HFF-Myc (cell line): ENCODE results near the gene TMEM163.

ENCODE experiments used
- DNase-seq: peaks from one replicate; pipeline ENCODE4 v3.0.0-alpha.2; 2011; ENCODE audit warnings: low read depth; ENCODE audit errors: extremely low read depth
- H3K4me3 ChIP-seq: replicated peaks from 2 replicates; pipeline ENCODE4 v1.5.1; 2011; ENCODE audit warnings: low read depth, mild to moderate bottlenecking, control low read depth, low read length
- CTCF ChIP-seq: IDR thresholded peaks from 2 replicates; pipeline ENCODE4 v1.5.1; 2012; ENCODE audit warnings: mild to moderate bottlenecking, low read depth, low read length, control low read depth; ENCODE audit errors: missing control alignments

Gene TMEM163

GRCh38 chr2:134504586-134505336 is 214.0 kb downstream of the TMEM163 start:
- DNase-seq, result no peak
- no peak for TF ChIP-seq CTCF
- H3K4me3 ChIP-seq, result no peak overlapping the region

- H3K4me3 ChIP-seq, result no peak overlapping the region
- no peak for DNase-seq
- no peak for TF ChIP-seq CTCF
These were observed 216.7 kb downstream of the TMEM163 start for GRCh38 chr2:134502104-134502503.

- H3K4me3 ChIP-seq, result no peak overlapping the region
- DNase-seq, result no peak
- TF ChIP-seq CTCF, result no peak
These were observed 217.2 kb downstream of the TMEM163 start for GRCh38 chr2:134501476-134502091.

GRCh38 chr2:134500211-134500935 is 218.4 kb downstream of the TMEM163 start:
- no peak for DNase-seq
- TF ChIP-seq CTCF, result no peak
- H3K4me3 ChIP-seq, result no peak overlapping the region

GRCh38 chr2:134499307-134499926 is 219.4 kb downstream of the TMEM163 start:
- DNase-seq, result no peak
- H3K4me3 ChIP-seq, result no peak overlapping the region
- TF ChIP-seq CTCF, result no peak

- TF ChIP-seq CTCF, result no peak
- no peak for DNase-seq
- H3K4me3 ChIP-seq, result no peak overlapping the region
These were observed 220.1 kb downstream of the TMEM163 start for GRCh38 chr2:134498654-134499053.
